Measurements from ENCODE around the gene PARG. TPM values are rescaled to one million over a fixed set of nuclear protein-coding genes. Genes with fewer than 3 reads are reported as not detected.

Gene PARG
- polyA plus RNA-seq, 1 donor (not counting 4 experiments of a cell fraction or from before 2014, with no cell fraction given): 18.6 TPM

GRCh38 chr10:49837051-49837478 lies 104.8 kb downstream of the PARG start:
- Histone ChIP-seq H3K79me2 (ENCODE audit: control insufficient read depth, insufficient read depth, low read length) (no peaks in the 10 kb centered on the region), H3K4me3 (ENCODE audit: control insufficient read depth in 2 of 3, extremely low read depth in 1 of 3, insufficient read depth in 2 of 3, low read depth in 1 of 3, low read length in 3 of 3) (no peak overlapping the region), H2AFZ (ENCODE audit: control insufficient read depth, low read length) (no peak overlapping the region), H3K4me1 (ENCODE audit: control insufficient read depth, extremely low read depth, insufficient read depth, low read length) (no peaks in the 10 kb centered on the region), H3K4me2 (ENCODE audit: control insufficient read depth, extremely low read depth, insufficient read depth, low read depth, low read length) (no peak overlapping the region), H4K20me1 (ENCODE audit: control insufficient read depth, extremely low read depth, insufficient read depth, low read length) (no peaks in the 10 kb centered on the region), H3K9ac (ENCODE audit: control insufficient read depth, extremely low read depth, insufficient read depth, low read length) (no peak overlapping the region), H3K9me1 (ENCODE audit: control insufficient read depth, extremely low read depth, insufficient read depth, low read length) (no peaks in the 10 kb centered on the region), H3K9me3 (ENCODE audit: control insufficient read depth, low read depth, low read length) (no peaks in the 10 kb centered on the region), H3K27ac (ENCODE audit: control insufficient read depth, insufficient read depth, low read length) (no peak overlapping the region), H3K36me3 (ENCODE audit: control insufficient read depth in 2 of 2, extremely low read depth in 1 of 2, insufficient read depth in 2 of 2, low read length in 2 of 2) (peaks cover 5% of the 10 kb centered on the region in 2 experiments), H3K27me3 (ENCODE audit: control insufficient read depth, extremely low read depth, insufficient read depth, low read length) (no peaks in the 10 kb centered on the region)
- no peak for FAIRE-seq
- no peak for TF ChIP-seq CTCF (optimal IDR thresholded peaks at IDR 0.05 in 1 of 3, IDR thresholded peaks at IDR 0.05 in 1 of 3, conservative IDR thresholded peaks at IDR 0.05 in 1 of 3; ENCODE audit: extremely low read depth in 1 of 3, insufficient read depth in 2 of 3, low read length in 3 of 3)
- no peak for TF ChIP-seq EZH2 (IDR thresholded peaks at IDR 0.05; ENCODE audit: low read length)
- dilution Hi-C loops (cut with MboI; ENCODE audit: extremely low pct_ligation_motif_present, low sequenced_read_pairs): no loop called here
- no peak for DNase-seq (ENCODE audit: low read depth, low spot score)

- no peak for FAIRE-seq
- TF ChIP-seq EZH2 (IDR thresholded peaks at IDR 0.05; ENCODE audit: low read length) (no peak), CTCF (optimal IDR thresholded peaks at IDR 0.05 in 1 of 3, IDR thresholded peaks at IDR 0.05 in 1 of 3, conservative IDR thresholded peaks at IDR 0.05 in 1 of 3; ENCODE audit: extremely low read depth in 1 of 3, insufficient read depth in 2 of 3, low read length in 3 of 3) (no peak)
- Histone ChIP-seq H3K9me3 (ENCODE audit: control insufficient read depth, low read depth, low read length) (no peaks in the 10 kb centered on the region), H3K4me2 (ENCODE audit: control insufficient read depth, extremely low read depth, insufficient read depth, low read depth, low read length) (no peak overlapping the region), H3K9me1 (ENCODE audit: control insufficient read depth, extremely low read depth, insufficient read depth, low read length) (no peaks in the 10 kb centered on the region), H3K9ac (ENCODE audit: control insufficient read depth, extremely low read depth, insufficient read depth, low read length) (no peak overlapping the region), H3K27me3 (ENCODE audit: control insufficient read depth, extremely low read depth, insufficient read depth, low read length) (no peaks in the 10 kb centered on the region), H3K79me2 (ENCODE audit: control insufficient read depth, insufficient read depth, low read length) (no peaks in the 10 kb centered on the region), H3K36me3 (ENCODE audit: control insufficient read depth in 2 of 2, extremely low read depth in 1 of 2, insufficient read depth in 2 of 2, low read length in 2 of 2) (peaks cover 4 to 5% of the 10 kb centered on the region in 2 experiments), H3K27ac (ENCODE audit: control insufficient read depth, insufficient read depth, low read length) (no peak overlapping the region), H3K4me1 (ENCODE audit: control insufficient read depth, extremely low read depth, insufficient read depth, low read length) (no peaks in the 10 kb centered on the region), H3K4me3 (ENCODE audit: control insufficient read depth in 2 of 3, extremely low read depth in 1 of 3, insufficient read depth in 2 of 3, low read depth in 1 of 3, low read length in 3 of 3) (no peak overlapping the region), H2AFZ (ENCODE audit: control insufficient read depth, low read length) (no peak overlapping the region), H4K20me1 (ENCODE audit: control insufficient read depth, extremely low read depth, insufficient read depth, low read length) (no peaks in the 10 kb centered on the region)
- DNase-seq (ENCODE audit: low read depth, low spot score): no peak
- dilution Hi-C loops (cut with MboI; ENCODE audit: extremely low pct_ligation_motif_present, low sequenced_read_pairs): no loop called here
Observed at GRCh38 chr10:49834976-49835375, 106.9 kb downstream of the PARG start.
